ENCODE data around the gene PAK4.
"Not testable (repeated sequence)": the region's sequence is repeated elsewhere in the genome, so short reads cannot be mapped to it uniquely, and the experiment has no call there.

Gene PAK4

DNA sequence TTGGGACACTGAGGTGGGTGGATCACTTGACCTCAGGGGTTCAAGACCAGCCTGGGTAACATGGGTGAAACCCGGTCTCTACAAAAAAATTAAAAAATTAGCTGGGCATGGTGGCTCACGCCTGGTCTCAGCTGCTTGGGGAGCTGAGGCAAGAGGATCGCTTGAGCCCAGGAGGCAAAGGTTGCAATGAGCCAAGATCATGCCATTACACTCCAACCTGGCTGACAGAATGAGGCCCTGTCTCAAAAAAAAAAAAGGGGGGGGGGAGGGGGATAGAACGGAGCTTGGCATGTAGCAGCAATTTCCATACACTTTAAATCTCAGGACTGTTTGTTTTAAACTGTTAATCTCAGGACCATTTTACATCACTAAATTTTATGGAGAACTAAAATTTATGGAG is 39.2 kb upstream of the PAK4 start:
- H3K27me3 Mint-ChIP-seq (ENCODE audit: low read depth) = peaks cover 81% of the 10 kb centered on the region

DNA sequence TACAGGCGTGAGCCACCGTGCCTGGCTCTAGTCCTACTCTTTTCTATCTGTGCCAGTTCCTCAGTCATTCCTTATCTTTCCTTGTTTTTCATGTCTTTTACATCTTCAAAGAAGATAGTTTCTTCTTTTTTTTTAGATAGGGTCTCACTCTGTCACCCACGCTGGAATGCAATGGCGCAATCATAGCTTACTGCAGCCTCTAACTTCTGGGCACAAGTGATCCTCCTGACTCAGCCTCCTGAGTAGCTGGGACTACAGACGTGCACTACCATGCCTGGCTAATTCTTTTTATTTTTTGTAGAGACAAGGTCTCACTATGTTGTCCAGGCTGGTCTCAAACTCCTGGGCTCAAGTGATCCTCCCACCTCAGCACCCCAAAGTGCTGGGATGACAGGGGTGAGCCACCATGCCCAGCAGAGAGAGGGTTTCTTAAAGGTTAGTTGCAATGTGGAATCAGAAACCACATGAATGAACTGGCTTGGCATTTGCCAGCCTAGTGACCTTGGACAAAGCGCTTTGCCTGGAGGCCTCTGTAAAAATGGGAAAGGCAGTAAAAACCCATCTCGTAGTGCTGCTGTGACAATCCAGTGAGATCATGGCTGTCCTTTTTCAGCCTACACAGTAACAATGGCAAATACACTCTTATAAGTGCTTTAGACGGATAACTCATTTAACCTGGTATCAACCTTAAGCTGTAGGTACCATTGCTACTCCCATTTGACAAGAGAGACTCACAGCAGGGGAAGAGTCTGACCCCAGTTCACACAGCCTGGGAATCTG is 37.5 kb upstream of the PAK4 start:
- no peaks in the 10 kb centered on the region for H3K9me3 Mint-ChIP-seq
- no peak overlapping the region for H3K27ac Mint-ChIP-seq
- TF ChIP-seq, protein P1, sequence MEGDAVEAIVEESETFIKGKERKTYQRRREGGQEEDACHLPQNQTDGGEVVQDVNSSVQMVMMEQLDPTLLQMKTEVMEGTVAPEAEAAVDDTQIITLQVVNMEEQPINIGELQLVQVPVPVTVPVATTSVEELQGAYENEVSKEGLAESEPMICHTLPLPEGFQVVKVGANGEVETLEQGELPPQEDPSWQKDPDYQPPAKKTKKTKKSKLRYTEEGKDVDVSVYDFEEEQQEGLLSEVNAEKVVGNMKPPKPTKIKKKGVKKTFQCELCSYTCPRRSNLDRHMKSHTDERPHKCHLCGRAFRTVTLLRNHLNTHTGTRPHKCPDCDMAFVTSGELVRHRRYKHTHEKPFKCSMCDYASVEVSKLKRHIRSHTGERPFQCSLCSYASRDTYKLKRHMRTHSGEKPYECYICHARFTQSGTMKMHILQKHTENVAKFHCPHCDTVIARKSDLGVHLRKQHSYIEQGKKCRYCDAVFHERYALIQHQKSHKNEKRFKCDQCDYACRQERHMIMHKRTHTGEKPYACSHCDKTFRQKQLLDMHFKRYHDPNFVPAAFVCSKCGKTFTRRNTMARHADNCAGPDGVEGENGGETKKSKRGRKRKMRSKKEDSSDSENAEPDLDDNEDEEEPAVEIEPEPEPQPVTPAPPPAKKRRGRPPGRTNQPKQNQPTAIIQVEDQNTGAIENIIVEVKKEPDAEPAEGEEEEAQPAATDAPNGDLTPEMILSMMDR (IDR thresholded peaks at IDR 0.05; ENCODE audit: unreplicated experiment in 3 of 3) = no peak
- peaks cover 10% of the 10 kb centered on the region for H3K4me1 Mint-ChIP-seq
- H3K4me3 Mint-ChIP-seq = no peak overlapping the region
- no peaks in the 10 kb centered on the region for H3K36me3 Mint-ChIP-seq (ENCODE audit: low read depth)
- H3K27me3 Mint-ChIP-seq (ENCODE audit: low read depth) = peaks cover 67% of the 10 kb centered on the region

More for the DNA sequence above, 39.2 kb upstream of the PAK4 start:
- Mint-ChIP-seq H3K9me3 (no peaks in the 10 kb centered on the region), H3K4me3 (no peak overlapping the region), H3K36me3 (ENCODE audit: low read depth) (no peaks in the 10 kb centered on the region), H3K4me1 (peaks cover 13% of the 10 kb centered on the region), H3K27ac (no peak overlapping the region)
- TF ChIP-seq, protein P1 (IDR thresholded peaks at IDR 0.05; ENCODE audit: unreplicated experiment in 3 of 3) = no peak

DNA sequence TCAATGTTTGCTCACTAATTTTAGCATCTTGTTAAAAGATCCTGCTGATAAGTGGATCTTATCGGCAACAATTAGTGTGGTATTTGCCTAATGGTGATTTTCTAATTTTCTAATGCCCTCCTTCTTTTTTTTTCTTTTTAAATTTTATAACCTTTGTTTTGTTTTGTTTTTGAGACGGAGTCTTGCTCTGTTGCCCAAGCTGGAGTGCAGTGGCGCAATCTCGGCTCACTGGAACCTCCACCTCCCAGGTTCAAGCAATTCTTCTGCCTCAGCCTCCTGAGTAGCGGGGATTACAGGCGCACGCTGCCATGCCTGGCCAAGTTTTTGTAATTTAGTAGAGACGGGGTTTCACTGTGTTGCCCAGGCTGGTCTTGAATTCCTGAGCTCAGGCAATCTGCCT is 35.6 kb upstream of the PAK4 start:
- H3K36me3 Mint-ChIP-seq (ENCODE audit: low read depth); H3K27ac Mint-ChIP-seq; H3K4me1 Mint-ChIP-seq; H3K9me3 Mint-ChIP-seq; H3K4me3 Mint-ChIP-seq: not testable (repeated sequence)
- H3K27me3 Mint-ChIP-seq (ENCODE audit: low read depth) = peaks cover 63% of the 10 kb centered on the region

DNA sequence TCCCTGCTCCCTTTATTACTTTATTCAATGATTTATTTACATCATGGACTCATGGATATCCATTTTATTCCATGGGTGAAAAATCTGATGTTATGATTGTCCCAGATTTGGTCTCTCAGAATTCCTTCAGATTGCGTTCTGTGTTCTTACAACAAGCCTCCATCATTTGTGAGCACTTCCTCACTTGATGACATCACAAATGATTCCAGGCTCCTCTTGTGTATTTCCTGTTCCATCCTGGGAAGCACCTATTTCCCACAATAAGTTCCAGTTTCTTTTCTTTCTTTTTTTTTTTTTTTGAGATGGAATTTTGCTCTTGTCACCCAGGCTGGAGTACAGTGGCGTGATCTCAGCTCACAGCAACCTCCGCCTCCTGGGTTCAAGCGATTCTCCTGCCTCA is 34.7 kb upstream of the PAK4 start:
- no peak overlapping the region for H3K27ac Mint-ChIP-seq
- H3K36me3 Mint-ChIP-seq (ENCODE audit: low read depth) = no peaks in the 10 kb centered on the region
- no peak overlapping the region for H3K4me3 Mint-ChIP-seq
- TF ChIP-seq, protein P1 (IDR thresholded peaks at IDR 0.05; ENCODE audit: unreplicated experiment in 3 of 3) = no peak
- no peaks in the 10 kb centered on the region for H3K4me1 Mint-ChIP-seq
- no peaks in the 10 kb centered on the region for H3K9me3 Mint-ChIP-seq
- H3K27me3 Mint-ChIP-seq (ENCODE audit: low read depth) = peaks cover 56% of the 10 kb centered on the region

DNA sequence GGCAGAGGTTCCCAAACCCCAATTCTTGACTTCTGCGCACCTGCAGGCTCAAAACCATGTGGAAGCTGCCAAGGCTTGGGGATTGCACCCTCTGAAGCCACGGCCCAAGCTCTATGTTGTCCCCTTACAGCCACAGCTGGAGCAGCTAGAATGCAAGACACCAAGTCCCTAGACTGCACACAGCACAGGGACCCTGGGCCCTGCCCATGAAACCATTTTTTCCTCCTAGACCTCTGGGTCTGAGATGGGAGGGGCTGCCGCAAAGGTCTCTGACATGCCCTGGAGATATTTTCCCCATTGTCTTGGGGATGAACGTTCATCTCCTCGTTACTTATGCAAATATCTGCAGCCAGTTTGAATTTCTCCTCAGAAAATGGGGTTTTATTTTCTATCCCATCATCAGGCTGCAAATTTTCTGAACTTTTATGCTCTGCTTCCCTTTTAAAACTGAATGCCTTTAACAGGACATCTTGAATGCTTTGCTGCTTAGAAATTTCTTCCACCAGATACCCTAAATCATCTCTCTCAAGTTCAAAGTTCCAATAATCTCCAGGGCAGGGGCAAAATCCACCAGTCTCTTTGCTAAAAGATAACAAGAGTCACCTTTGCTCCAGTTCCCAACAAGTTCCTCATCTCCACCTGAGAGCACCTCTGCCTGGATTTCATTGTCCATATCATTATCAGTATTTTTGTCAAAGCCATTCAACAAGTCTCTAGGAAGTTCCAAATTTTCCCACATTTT is 29.6 kb upstream of the PAK4 start:
- H3K27ac Mint-ChIP-seq; H3K4me1 Mint-ChIP-seq; H3K4me3 Mint-ChIP-seq; H3K9me3 Mint-ChIP-seq; H3K36me3 Mint-ChIP-seq (ENCODE audit: low read depth): not testable (repeated sequence)
- peaks cover 24% of the 10 kb centered on the region for H3K27me3 Mint-ChIP-seq (ENCODE audit: low read depth)

DNA sequence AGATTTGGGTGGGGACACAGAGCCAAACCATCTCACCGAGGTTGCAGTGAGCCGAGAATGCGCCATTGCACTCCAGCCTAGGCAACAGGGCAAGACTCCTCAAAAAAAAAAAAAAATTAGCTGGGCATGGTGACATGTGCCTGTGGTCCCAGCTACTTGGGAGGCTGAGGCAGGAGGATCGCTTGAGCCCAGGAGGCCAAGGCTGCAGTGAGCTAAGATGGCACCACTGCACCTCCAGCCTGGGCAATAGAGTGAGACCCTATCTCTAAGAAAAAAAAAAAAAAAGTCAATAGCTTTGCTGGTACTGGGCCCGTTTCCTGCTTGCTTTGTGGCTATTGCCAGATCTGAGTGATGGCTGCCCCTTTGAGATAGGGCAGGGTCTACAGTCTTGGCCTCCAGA is 28.3 kb upstream of the PAK4 start:
- H3K4me1 Mint-ChIP-seq = no peaks in the 10 kb centered on the region
- H3K27ac Mint-ChIP-seq = no peak overlapping the region
- no peaks in the 10 kb centered on the region for H3K9me3 Mint-ChIP-seq
- no peak overlapping the region for H3K4me3 Mint-ChIP-seq
- TF ChIP-seq, protein P1 (IDR thresholded peaks at IDR 0.05; ENCODE audit: unreplicated experiment in 3 of 3) = no peak
- H3K27me3 Mint-ChIP-seq (ENCODE audit: low read depth) = peaks cover 24% of the 10 kb centered on the region
- H3K36me3 Mint-ChIP-seq (ENCODE audit: low read depth) = no peaks in the 10 kb centered on the region

DNA sequence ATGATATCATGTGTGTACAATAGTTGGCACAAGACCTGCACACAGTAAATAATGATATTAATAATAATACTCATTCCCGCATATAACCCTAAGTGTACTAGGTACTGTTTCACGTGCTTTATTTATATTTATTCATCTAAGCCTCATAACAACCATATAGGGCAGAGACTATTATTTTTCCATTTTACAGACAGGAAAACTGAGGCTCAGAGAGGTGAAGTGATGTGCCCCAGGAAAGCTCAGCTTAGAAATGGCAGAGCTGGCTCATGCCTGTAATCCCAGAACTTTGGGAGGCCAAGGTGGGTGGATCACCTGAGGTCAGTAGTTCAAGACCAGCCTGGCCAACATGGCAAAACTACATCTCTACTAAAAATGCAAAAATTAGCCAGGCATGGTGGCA is 27.9 kb upstream of the PAK4 start:
- H3K9me3 Mint-ChIP-seq = no peaks in the 10 kb centered on the region
- TF ChIP-seq, protein P1 (IDR thresholded peaks at IDR 0.05; ENCODE audit: unreplicated experiment in 3 of 3) = no peak
- H3K27me3 Mint-ChIP-seq (ENCODE audit: low read depth) = peaks cover 24% of the 10 kb centered on the region
- no peaks in the 10 kb centered on the region for H3K36me3 Mint-ChIP-seq (ENCODE audit: low read depth)
- no peak overlapping the region for H3K4me3 Mint-ChIP-seq
- no peaks in the 10 kb centered on the region for H3K4me1 Mint-ChIP-seq
- no peak overlapping the region for H3K27ac Mint-ChIP-seq

All from nephron (organoid).